DND-41 (cell line): ENCODE results near the gene TUFM.

Source experiments
- CTCF ChIP-seq: IDR thresholded peaks from 2 replicates; pipeline ENCODE4 v1.5.1; 2012; ENCODE audit warnings: borderline replicate concordance, low read length, moderate library complexity, mild to moderate bottlenecking; ENCODE audit not compliant: poor library complexity, severe bottlenecking; ENCODE audit errors: extremely low read depth
- EZH2 ChIP-seq: IDR thresholded peaks from 3 replicates; pipeline ENCODE4 v1.6.1; 2012; ENCODE audit warnings: borderline replicate concordance, low read depth, mild to moderate bottlenecking, moderate library complexity, low read length, inconsistent platforms; ENCODE audit not compliant: severe bottlenecking

GRCh38 chr16:28845293-28845692, 855 bp downstream of the TUFM start:
- no peak for TF ChIP-seq CTCF
- no peak for TF ChIP-seq EZH2
